Activated CD4-positive, alpha-beta T cell treated with anti-CD3 and anti-CD28 coated beads for 36 hours (primary cell): ENCODE results near the gene LPP. TPM values are rescaled to one million over a fixed set of nuclear protein-coding genes. Genes with fewer than 3 reads are reported as not detected.

Source experiments
- ATAC-seq: fragments of 200-7000 bp; cut with Tn5 transposase; one replicate; pipeline ENCODE4 v1.10.0; 2021; ENCODE audit warnings: mild to moderate bottlenecking, moderate library complexity
- CTCF ChIA-PET: fragments of 350-600 bp; sonication (Branson Sonifier 250); formaldehyde crosslinking; loops from one replicate; lab custom pipeline; 2021; ENCODE audit warnings: antibody characterized with exemption; lab: Charles Lee
- POLR2A ChIA-PET: fragments of 350-600 bp; sonication (Branson Sonifier 250); formaldehyde crosslinking; loops from one replicate; lab custom pipeline; 2021; ENCODE audit warnings: antibody characterized with exemption, inconsistent platforms; lab: Charles Lee
- DNase-seq: peaks from one replicate; pipeline ENCODE4 v3.0.0-alpha.2; 2020
- H3K27ac Mint-ChIP-seq: one replicate; pipeline ENCODE4 v1.8.0; 2021; ENCODE audit warnings: mixed read lengths
- H3K27me3 Mint-ChIP-seq: one replicate; pipeline ENCODE4 v1.8.0; 2021; ENCODE audit warnings: mixed read lengths
- H3K36me3 Mint-ChIP-seq: one replicate; pipeline ENCODE4 v1.8.0; 2021; ENCODE audit warnings: low read depth, mixed read lengths
- H3K4me1 Mint-ChIP-seq: one replicate; pipeline ENCODE4 v1.8.0; 2021; ENCODE audit warnings: mixed read lengths
- H3K4me3 Mint-ChIP-seq: one replicate; pipeline ENCODE4 v1.8.0; 2021; ENCODE audit warnings: mild to moderate bottlenecking, moderate library complexity, mixed read lengths
- H3K9me3 Mint-ChIP-seq: one replicate; pipeline ENCODE4 v1.8.0; 2021; ENCODE audit warnings: low read depth, mixed read lengths
- intact Hi-C, 2 experiments: fragments of 100-400 bp; cut with DNase I in 1 of 2; cut with micrococcal nuclease in 1 of 2; formaldehyde crosslinking; loops; one replicate each; pipeline versions ENCODE4 v1.14.2 to v1.15.1; 2022 to 2024; cut with DNase I, micrococcal nuclease
- total RNA-seq, 2 experiments: library from RNA; stranded (reverse); gene quantifications; one replicate each; pipeline ENCODE4 v1.2.3, GENCODE V29; 2021

LPP gene
- total RNA-seq, 2 experiments from 2014 or later = 34.7 to 40.6 TPM

DNA sequence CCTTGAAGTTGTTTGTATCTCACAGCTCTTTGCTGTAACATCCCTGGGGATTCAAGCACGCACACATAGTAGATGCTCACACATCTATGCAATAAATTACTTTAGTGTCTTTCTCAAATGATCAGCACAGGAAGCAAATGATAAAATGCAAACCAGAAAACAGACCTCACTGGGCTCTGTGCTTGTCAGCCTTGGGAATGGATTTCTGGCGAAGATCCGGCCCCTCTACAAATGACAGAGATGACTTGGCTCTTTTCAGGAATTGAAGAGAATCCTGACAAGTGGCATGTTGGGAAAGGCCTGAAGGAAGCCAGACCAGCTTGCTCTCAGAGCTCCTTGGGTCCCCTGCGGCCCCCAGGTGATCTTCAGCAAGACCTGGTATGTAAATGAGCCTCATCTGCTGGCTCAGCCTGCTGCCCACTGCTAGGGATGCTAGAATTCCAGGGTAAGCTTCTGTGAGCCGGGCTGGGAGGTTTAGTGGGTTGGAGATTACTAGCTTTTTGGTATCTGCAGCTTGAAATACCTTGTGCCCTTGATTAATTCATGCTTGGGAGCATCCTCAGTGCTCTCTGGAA, 54.1 kb downstream of the LPP start:
- peaks cover 5% of the 10 kb centered on the region for H3K4me1 Mint-ChIP-seq
- CTCF ChIA-PET = interaction anchor here (0.7 to 1.5 kb wide), 4 partner anchors 15 to 107 kb away, joined by 3 read pairs; no protein-coding TSS in a partner anchor
- no peaks in the 10 kb centered on the region for H3K27me3 Mint-ChIP-seq
- DNase-seq (no peak), ATAC-seq (no peak)
- no peak overlapping the region for H3K4me3 Mint-ChIP-seq
- H3K9me3 Mint-ChIP-seq = no peaks in the 10 kb centered on the region
- peaks cover 22% of the 10 kb centered on the region for H3K36me3 Mint-ChIP-seq
- no peak overlapping the region for H3K27ac Mint-ChIP-seq
- POLR2A ChIA-PET = no interaction called here
- intact Hi-C loops = no loop called here

DNA sequence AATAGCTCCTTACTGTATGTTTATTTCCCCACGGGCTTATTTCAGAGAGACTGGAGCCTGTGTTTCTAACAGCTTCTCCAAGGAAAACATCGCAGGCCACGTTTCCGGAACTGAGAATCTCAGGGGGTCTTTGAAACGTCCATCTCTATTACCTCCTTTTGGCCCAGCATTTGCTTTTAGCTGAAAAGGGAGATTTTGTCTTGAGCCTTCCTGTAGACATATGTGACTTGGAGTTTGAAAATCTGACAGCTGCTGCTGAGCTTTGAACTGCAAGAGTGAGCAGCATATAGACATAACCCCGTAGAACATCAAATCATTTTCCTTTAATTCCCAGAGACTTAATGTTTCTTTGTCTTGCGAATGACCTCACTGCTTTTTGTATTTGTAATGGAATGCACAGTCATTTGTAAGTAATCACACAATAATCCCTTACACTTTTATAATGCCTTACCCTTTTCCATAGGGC, 54.6 kb downstream of the LPP start:
- DNase-seq (no peak), ATAC-seq (no peak)
- H3K4me1 Mint-ChIP-seq = peaks cover 8% of the 10 kb centered on the region
- H3K36me3 Mint-ChIP-seq = peaks cover 24% of the 10 kb centered on the region
- H3K27me3 Mint-ChIP-seq = no peaks in the 10 kb centered on the region
- no peaks in the 10 kb centered on the region for H3K9me3 Mint-ChIP-seq
- CTCF ChIA-PET = interaction anchor here (0.7 to 1.5 kb wide), 4 partner anchors 15 to 107 kb away, joined by 3 read pairs; no protein-coding TSS in a partner anchor
- no peak overlapping the region for H3K27ac Mint-ChIP-seq
- intact Hi-C loops = no loop called here
- POLR2A ChIA-PET = no interaction called here
- no peak overlapping the region for H3K4me3 Mint-ChIP-seq

DNA sequence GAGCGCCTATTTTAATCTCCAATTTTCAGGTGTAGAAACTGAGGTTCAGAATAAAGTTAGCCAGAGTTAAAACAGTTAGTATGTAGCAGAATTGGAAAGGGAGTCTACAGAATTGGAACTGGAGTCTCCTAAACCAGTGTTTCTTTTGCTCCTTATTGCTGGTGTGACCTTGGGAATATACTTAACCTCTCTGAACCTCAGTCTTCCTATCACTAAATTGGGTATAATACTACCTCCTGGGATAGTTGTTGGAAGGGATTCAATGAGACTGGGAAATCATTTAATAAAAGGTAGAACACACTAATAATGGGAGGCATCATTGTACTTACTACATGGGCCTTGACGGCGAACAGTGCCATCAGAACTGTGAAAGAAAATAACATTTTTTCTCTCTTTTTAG, 55.1 kb downstream of the LPP start:
- ChIA-PET POLR2A (interaction anchor here (0.7 kb wide), 1 partner anchor 114 kb away, joined by 4 read pairs; no protein-coding TSS in a partner anchor), CTCF (interaction anchor here (0.6 to 0.7 kb wide), 2 partner anchors 51 to 472 kb away, joined by 3 to 6 read pairs; no protein-coding TSS in a partner anchor)
- ATAC-seq = no peak

GRCh38 chr3:188209740-188210139, 55.8 kb downstream of the LPP start:
- ChIA-PET POLR2A (interaction anchor here (0.7 kb wide), 1 partner anchor 113 kb away, joined by 4 read pairs; no protein-coding TSS in a partner anchor), CTCF (interaction anchor here (0.6 to 0.7 kb wide), 2 partner anchors 51 to 473 kb away, joined by 3 to 6 read pairs; no protein-coding TSS in a partner anchor)
- Mint-ChIP-seq H3K4me3 (no peak overlapping the region), H3K4me1 (peaks cover 15% of the 10 kb centered on the region), H3K27me3 (no peaks in the 10 kb centered on the region), H3K36me3 (peaks cover 27% of the 10 kb centered on the region), H3K27ac (no peak overlapping the region), H3K9me3 (no peaks in the 10 kb centered on the region)
- ATAC-seq (no peak), DNase-seq (no peak)
- intact Hi-C loops = no loop called here

More for the DNA sequence above, 55.1 kb downstream of the LPP start:
- intact Hi-C loops = no loop called here
- H3K4me3 Mint-ChIP-seq = no peak overlapping the region
- DNase-seq = no peak
- no peaks in the 10 kb centered on the region for H3K9me3 Mint-ChIP-seq
- H3K27me3 Mint-ChIP-seq = no peaks in the 10 kb centered on the region
- H3K27ac Mint-ChIP-seq = no peak overlapping the region
- H3K36me3 Mint-ChIP-seq = peaks cover 24% of the 10 kb centered on the region
- peaks cover 12% of the 10 kb centered on the region for H3K4me1 Mint-ChIP-seq

GRCh38 chr3:188211476-188211875, 57.5 kb downstream of the LPP start:
- DNase-seq (no peak), ATAC-seq (no peak)
- POLR2A ChIA-PET = no interaction called here
- H3K27me3 Mint-ChIP-seq = no peaks in the 10 kb centered on the region
- no peak overlapping the region for H3K27ac Mint-ChIP-seq
- no peaks in the 10 kb centered on the region for H3K9me3 Mint-ChIP-seq
- H3K4me1 Mint-ChIP-seq = peaks cover 21% of the 10 kb centered on the region
- no peak overlapping the region for H3K4me3 Mint-ChIP-seq
- H3K36me3 Mint-ChIP-seq = peaks cover 27% of the 10 kb centered on the region
- CTCF ChIA-PET = interaction anchor here (0.6 to 1.1 kb wide), 2 partner anchors 11 to 19 kb away, joined by 3 to 4 read pairs; no protein-coding TSS in a partner anchor
- intact Hi-C loops = no loop called here

DNA sequence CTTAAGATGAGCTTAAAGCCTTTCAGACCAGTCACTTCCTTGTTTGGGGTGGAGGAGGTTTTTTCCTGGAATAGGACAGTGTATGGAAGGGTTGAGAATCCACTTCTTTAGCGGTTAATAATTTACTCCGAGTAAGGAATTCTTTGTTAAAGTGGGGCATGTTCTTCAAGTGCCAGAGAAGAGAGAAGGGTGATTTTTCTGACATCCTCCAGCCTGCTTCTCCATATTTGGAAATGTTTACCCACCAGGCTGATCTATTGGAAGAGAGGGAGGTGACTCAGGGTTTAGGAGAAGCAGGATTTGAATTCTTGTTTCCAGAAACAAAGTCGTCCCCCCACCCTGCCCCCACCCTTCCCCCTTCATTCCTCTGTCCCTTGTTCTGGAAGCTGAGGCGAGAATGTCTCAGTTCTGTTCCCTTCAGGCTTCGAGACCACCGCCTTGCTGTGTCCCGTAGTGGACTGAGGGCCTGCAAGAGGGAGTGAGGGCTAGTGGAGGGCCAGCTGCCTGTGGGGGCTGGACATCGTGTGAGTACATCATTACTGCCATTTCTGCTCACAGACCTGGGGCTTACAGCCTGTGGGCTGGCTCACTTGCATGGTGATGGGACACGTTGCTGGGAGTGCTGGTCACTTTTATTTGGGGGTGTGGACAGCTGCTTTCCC, 58.5 kb downstream of the LPP start:
- ATAC-seq = no peak
- Mint-ChIP-seq H3K27ac (no peak overlapping the region), H3K36me3 (peaks cover 30% of the 10 kb centered on the region), H3K27me3 (no peaks in the 10 kb centered on the region), H3K4me3 (no peak overlapping the region), H3K4me1 (peaks cover 30% of the 10 kb centered on the region), H3K9me3 (no peaks in the 10 kb centered on the region)
- DNase-seq = no peak
- CTCF ChIA-PET = no interaction called here
- intact Hi-C loops = no loop called here
- POLR2A ChIA-PET = no interaction called here

GRCh38 chr3:188214442-188214841, 60.5 kb downstream of the LPP start:
- Mint-ChIP-seq H3K36me3 (peaks cover 21% of the 10 kb centered on the region), H3K4me3 (no peak overlapping the region), H3K4me1 (peaks cover 30% of the 10 kb centered on the region), H3K27ac (no peak overlapping the region), H3K27me3 (no peaks in the 10 kb centered on the region), H3K9me3 (no peaks in the 10 kb centered on the region)
- DNase-seq (no peak), ATAC-seq (no peak)
- POLR2A ChIA-PET = interaction anchor here (0.7 kb wide), 1 partner anchor 70 kb away, joined by 3 read pairs; no protein-coding TSS in a partner anchor
- intact Hi-C loops = no loop called here
- CTCF ChIA-PET = interaction anchor here (1.2 kb wide), 1 partner anchor 68 kb away, joined by 3 read pairs; no protein-coding TSS in a partner anchor

DNA sequence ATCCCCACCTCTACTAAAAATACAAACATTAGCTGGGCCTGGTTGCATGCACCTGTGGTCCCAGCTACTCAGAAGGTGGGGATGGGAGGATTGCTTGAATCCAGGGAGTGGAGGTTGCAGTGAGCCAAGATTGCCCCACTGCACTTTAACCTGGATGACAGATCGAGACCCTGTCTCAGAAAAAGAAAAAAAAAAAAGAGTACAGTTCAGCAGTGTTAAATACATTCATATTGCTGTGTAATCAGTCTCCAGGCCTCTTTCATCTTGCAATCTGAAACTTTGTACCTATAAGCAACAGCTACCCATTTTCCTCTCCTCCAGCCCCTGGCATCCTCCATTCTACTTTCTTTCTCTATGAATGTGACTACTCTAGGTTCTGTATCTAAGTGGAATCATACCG, 61.2 kb downstream of the LPP start:
- ChIA-PET POLR2A (no interaction called here), CTCF (interaction anchor here (1.2 kb wide), 1 partner anchor 68 kb away, joined by 3 read pairs; no protein-coding TSS in a partner anchor)
- no peaks in the 10 kb centered on the region for H3K9me3 Mint-ChIP-seq
- no peak for DNase-seq
- peaks cover 30% of the 10 kb centered on the region for H3K4me1 Mint-ChIP-seq
- no peak for ATAC-seq
- H3K27me3 Mint-ChIP-seq = no peaks in the 10 kb centered on the region
- intact Hi-C loops = no loop called here
- H3K4me3 Mint-ChIP-seq = no peak overlapping the region
- peaks cover 22% of the 10 kb centered on the region for H3K36me3 Mint-ChIP-seq
- H3K27ac Mint-ChIP-seq = no peak overlapping the region

DNA sequence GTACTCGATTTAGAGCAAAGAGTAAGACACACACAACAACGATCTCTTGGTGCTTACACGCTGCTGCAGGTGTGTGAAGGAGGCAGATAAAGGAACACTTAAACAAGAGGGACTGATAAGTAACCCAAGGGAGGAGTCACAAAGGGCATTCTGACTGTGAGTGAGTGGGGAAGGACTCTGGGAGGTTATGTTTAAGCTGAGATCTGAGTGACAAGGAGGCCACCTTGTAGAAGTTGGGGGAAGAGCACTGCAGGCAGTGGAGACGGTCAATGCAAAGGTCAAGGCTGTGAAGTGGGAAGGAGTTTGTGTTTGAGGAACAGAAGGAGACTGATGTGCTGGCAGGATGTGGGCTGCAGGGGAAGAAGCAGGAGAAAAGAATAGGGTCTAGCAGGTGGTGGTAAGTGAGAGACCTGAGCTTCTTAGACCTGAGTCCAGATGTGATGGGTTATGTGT, 63.1 kb downstream of the LPP start:
- CTCF ChIA-PET = interaction anchor here (0.7 to 0.8 kb wide), 2 partner anchors 21 to 24 kb away, joined by 3 read pairs; no protein-coding TSS in a partner anchor

GRCh38 chr3:188217726-188218125, 63.8 kb downstream of the LPP start:
- Mint-ChIP-seq H3K27me3 (no peaks in the 10 kb centered on the region), H3K4me1 (peaks cover 36% of the 10 kb centered on the region), H3K36me3 (peaks cover 21% of the 10 kb centered on the region), H3K27ac (no peak overlapping the region), H3K4me3 (no peak overlapping the region), H3K9me3 (no peaks in the 10 kb centered on the region)
- POLR2A ChIA-PET = no interaction called here
- DNase-seq (no peak), ATAC-seq (no peak)
- CTCF ChIA-PET = interaction anchor here (0.7 to 0.8 kb wide), 2 partner anchors 22 to 24 kb away, joined by 3 read pairs; no protein-coding TSS in a partner anchor
- intact Hi-C loops = no loop called here

More for the DNA sequence above, 63.1 kb downstream of the LPP start:
- no peaks in the 10 kb centered on the region for H3K27me3 Mint-ChIP-seq
- intact Hi-C loops = no loop called here
- ATAC-seq (peak; percentile 80), DNase-seq (no peak)
- POLR2A ChIA-PET = no interaction called here
- H3K27ac Mint-ChIP-seq = peak overlapping the region; percentile 2
- peaks cover 21% of the 10 kb centered on the region for H3K36me3 Mint-ChIP-seq
- H3K4me1 Mint-ChIP-seq = peaks cover 33% of the 10 kb centered on the region
- H3K4me3 Mint-ChIP-seq = no peak overlapping the region
- no peaks in the 10 kb centered on the region for H3K9me3 Mint-ChIP-seq

- H3K4me3 Mint-ChIP-seq = no peak overlapping the region
- H3K9me3 Mint-ChIP-seq = no peaks in the 10 kb centered on the region
- ChIA-PET CTCF (no interaction called here), POLR2A (interaction anchor here (0.6 kb wide), 1 partner anchor 51 kb away, joined by 3 read pairs; no protein-coding TSS in a partner anchor)
- peaks cover 17% of the 10 kb centered on the region for H3K36me3 Mint-ChIP-seq
- peaks cover 31% of the 10 kb centered on the region for H3K4me1 Mint-ChIP-seq
- DNase-seq (no peak), ATAC-seq (no peak)
- no peaks in the 10 kb centered on the region for H3K27me3 Mint-ChIP-seq
- no peak overlapping the region for H3K27ac Mint-ChIP-seq
- intact Hi-C loops = no loop called here
Observed at GRCh38 chr3:188218603-188219002, 64.6 kb downstream of the LPP start.
